SH-SY5Y (cell line): Measurements from ENCODE around the gene ABCD4.

Source experiments
- GATA2 ChIP-seq: IDR thresholded peaks from 2 replicates; pipeline ENCODE4 v1.6.1; 2011; ENCODE audit warnings: mild to moderate bottlenecking, low read depth, low read length
- GATA3 ChIP-seq: IDR thresholded peaks from 2 replicates; pipeline ENCODE4 v1.6.1; 2011; ENCODE audit warnings: low read depth, mild to moderate bottlenecking, low read length, moderate library complexity

DNA sequence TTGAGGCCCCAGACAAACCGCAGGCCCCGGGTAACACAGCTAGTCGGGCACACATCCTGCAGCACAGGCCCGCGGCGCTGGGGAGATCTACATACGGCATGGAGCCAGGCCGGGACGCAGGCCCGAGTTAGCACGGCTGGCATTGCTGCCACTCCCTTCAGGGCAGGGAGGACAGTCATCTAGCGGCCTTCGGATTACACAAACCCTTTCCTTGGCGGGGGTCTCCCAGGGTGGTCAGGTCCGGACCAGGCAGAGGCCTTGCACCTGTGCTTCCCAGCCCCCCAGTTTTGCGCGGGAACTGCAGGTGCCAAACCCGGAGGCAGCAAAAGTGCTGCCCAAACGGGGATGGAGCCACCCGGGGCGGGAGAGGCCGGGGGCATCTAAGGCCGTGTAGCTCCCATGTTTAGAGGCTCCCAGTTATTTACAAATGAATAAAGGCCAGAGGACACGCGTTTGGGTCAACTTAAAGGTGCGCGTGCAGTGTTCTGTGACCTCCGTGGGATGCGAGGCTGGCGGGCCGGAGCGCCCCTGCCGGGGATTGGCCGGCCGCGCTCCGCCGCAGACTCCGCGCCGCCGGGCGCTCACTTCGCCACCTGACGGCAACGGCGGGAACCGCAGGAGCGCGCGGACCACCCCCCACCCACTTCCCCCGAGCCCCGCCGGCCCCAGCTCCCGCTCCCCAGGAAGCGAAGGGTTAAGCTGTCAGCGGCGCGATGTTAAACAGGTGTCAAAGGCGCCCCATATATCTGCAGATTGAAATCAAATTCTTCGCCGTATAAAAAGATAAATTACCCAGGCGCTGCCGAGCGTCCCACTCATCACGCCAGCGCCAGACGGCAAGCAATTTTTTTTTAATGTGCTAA is 45.4 kb downstream of the ABCD4 start:
- TF ChIP-seq GATA2 (peak; percentile 89), GATA3 (no peak)
